WERI-Rb-1 (cell line): ENCODE measurements around the gene BRD1.

Experiments
- DNase-seq: peaks from one replicate; pipeline ENCODE4 v3.0.0-alpha.2; 2020
- H3K27ac ChIP-seq: fragments of 250-450 bp; sonication (Bioruptor Pico); 2 replicates; pipeline ENCODE4 v1.5.1; 2020; ENCODE audit warnings: mild to moderate bottlenecking, moderate library complexity
- H3K27me3 ChIP-seq: fragments of 250-450 bp; sonication (Bioruptor Pico); 2 replicates; pipeline ENCODE4 v1.5.1; 2021; ENCODE audit warnings: mild to moderate bottlenecking, low read depth, moderate library complexity; ENCODE audit not compliant: insufficient read depth, severe bottlenecking
- H3K36me3 ChIP-seq: fragments of 250-450 bp; sonication (Bioruptor Pico); 2 replicates; pipeline ENCODE4 v1.5.1; 2020; ENCODE audit warnings: mild to moderate bottlenecking, moderate library complexity
- H3K4me3 ChIP-seq: 2 replicates; pipeline ENCODE4 v1.5.1; 2011; ENCODE audit warnings: low read depth, mild to moderate bottlenecking, control low read depth, low read length
- H3K9me3 ChIP-seq: fragments of 250-450 bp; sonication (Bioruptor Pico); 2 replicates; pipeline ENCODE4 v1.5.1; 2021; ENCODE audit warnings: mild to moderate bottlenecking, moderate library complexity; ENCODE audit not compliant: severe bottlenecking
- CTCF ChIP-seq: IDR thresholded peaks from 2 replicates; pipeline ENCODE4 v1.5.1; 2011; ENCODE audit warnings: low read depth, mild to moderate bottlenecking, control low read depth, inconsistent platforms, low read length

The BRD1 gene

GRCh38 chr22:49726022-49726681 is 101.5 kb downstream of the BRD1 start:
- Histone ChIP-seq H3K9me3 (no peaks in the 10 kb centered on the region), H3K4me3 (no peak overlapping the region), H3K27ac (no peak overlapping the region), H3K36me3 (no peaks in the 10 kb centered on the region), H3K27me3 (no peaks in the 10 kb centered on the region)
- no peak for TF ChIP-seq CTCF
- no peak for DNase-seq

GRCh38 chr22:49725516-49725915 is 102.2 kb downstream of the BRD1 start:
- no peak for DNase-seq
- no peak for TF ChIP-seq CTCF
- Histone ChIP-seq H3K4me3 (no peak overlapping the region), H3K27me3 (no peaks in the 10 kb centered on the region), H3K36me3 (no peaks in the 10 kb centered on the region), H3K27ac (no peak overlapping the region), H3K9me3 (no peaks in the 10 kb centered on the region)

- peak overlapping the region; percentile 83 for H3K4me3 ChIP-seq
- peak; percentile 87 for DNase-seq
Measured at GRCh38 chr22:49724893-49725489, 102.7 kb downstream of the BRD1 start.

GRCh38 chr22:49724030-49724892 is 103.4 kb downstream of the BRD1 start:
- Histone ChIP-seq H3K4me3 (peak overlapping the region; percentile 83), H3K36me3 (no peaks in the 10 kb centered on the region), H3K9me3 (no peaks in the 10 kb centered on the region), H3K27me3 (no peaks in the 10 kb centered on the region), H3K27ac (peak overlapping the region; percentile 59)
- no peak for TF ChIP-seq CTCF
- peak; percentile 76 for DNase-seq

More at GRCh38 chr22:49724893-49725489, 102.7 kb downstream of the BRD1 start:
- Histone ChIP-seq H3K36me3 (no peaks in the 10 kb centered on the region), H3K27me3 (no peaks in the 10 kb centered on the region), H3K27ac (peak overlapping the region; percentile 59; the same call in 1 of the 2 replicates), H3K9me3 (no peaks in the 10 kb centered on the region)
- peak; percentile 92 for TF ChIP-seq CTCF

GRCh38 chr22:49723478-49724029 is 104.1 kb downstream of the BRD1 start:
- Histone ChIP-seq H3K9me3 (no peaks in the 10 kb centered on the region), H3K4me3 (peak overlapping the region; percentile 83), H3K36me3 (no peaks in the 10 kb centered on the region), H3K27ac (peak overlapping the region; percentile 59), H3K27me3 (no peaks in the 10 kb centered on the region)
- DNase-seq = no peak
- no peak for TF ChIP-seq CTCF
